ENCODE measurements around the gene CAMK2N1.

The CAMK2N1 gene

GRCh38 chr1:20494609-20495311, 8.8 kb upstream of the CAMK2N1 start:
- no peak for TF ChIP-seq OSR1 (CRISPR knock-in tag; IDR thresholded peaks at IDR 0.05)
- no peak for TF ChIP-seq ZNF8 (CRISPR knock-in tag; IDR thresholded peaks at IDR 0.05)
- TF ChIP-seq TCF4 (CRISPR knock-in tag; IDR thresholded peaks at IDR 0.05; ENCODE audit: borderline replicate concordance): no peak
- no peak for TF ChIP-seq ZNF70 (CRISPR knock-in tag; IDR thresholded peaks at IDR 0.05)
- no peak for TF ChIP-seq GLIS3 (CRISPR knock-in tag; IDR thresholded peaks at IDR 0.05)
- TF ChIP-seq PATZ1 (CRISPR knock-in tag; IDR thresholded peaks at IDR 0.05; ENCODE audit: borderline replicate concordance): no peak
- TF ChIP-seq CSRNP3 (CRISPR knock-in tag; IDR thresholded peaks at IDR 0.05): no peak
- TF ChIP-seq TOX (CRISPR knock-in tag; IDR thresholded peaks at IDR 0.05; ENCODE audit: borderline replicate concordance): no peak
- no peak for TF ChIP-seq ZNF565 (CRISPR knock-in tag; conservative IDR thresholded peaks at IDR 0.05; ENCODE audit: low read depth)
- no peak for TF ChIP-seq PPARA (CRISPR knock-in tag; IDR thresholded peaks at IDR 0.05; ENCODE audit: borderline replicate concordance)
- TF ChIP-seq ZFP3 (CRISPR knock-in tag; IDR thresholded peaks at IDR 0.05): no peak
- no peak for TF ChIP-seq ISL1 (CRISPR knock-in tag; IDR thresholded peaks at IDR 0.05)
- TF ChIP-seq ARNTL (CRISPR knock-in tag; IDR thresholded peaks at IDR 0.05; ENCODE audit: borderline replicate concordance, low read depth): no peak
- ATAC-seq: peak; percentile 44

GRCh38 chr1:20493839-20494608, 8.0 kb upstream of the CAMK2N1 start:
- no peak for TF ChIP-seq TOX (CRISPR knock-in tag; IDR thresholded peaks at IDR 0.05; ENCODE audit: borderline replicate concordance)
- no peak for TF ChIP-seq PATZ1 (CRISPR knock-in tag; IDR thresholded peaks at IDR 0.05; ENCODE audit: borderline replicate concordance)
- TF ChIP-seq CSRNP3 (CRISPR knock-in tag; IDR thresholded peaks at IDR 0.05): no peak
- TF ChIP-seq OSR1 (CRISPR knock-in tag; IDR thresholded peaks at IDR 0.05): no peak
- TF ChIP-seq ARNTL (CRISPR knock-in tag; IDR thresholded peaks at IDR 0.05; ENCODE audit: borderline replicate concordance, low read depth): no peak
- no peak for TF ChIP-seq POU6F1 (CRISPR knock-in tag; IDR thresholded peaks at IDR 0.05; ENCODE audit: borderline replicate concordance, low read depth)
- TF ChIP-seq TSHZ2 (CRISPR knock-in tag; IDR thresholded peaks at IDR 0.05): no peak
- no peak for TF ChIP-seq ESRRG (CRISPR knock-in tag; IDR thresholded peaks at IDR 0.05)
- no peak for TF ChIP-seq ISL1 (CRISPR knock-in tag; IDR thresholded peaks at IDR 0.05)
- no peak for TF ChIP-seq CREB5 (CRISPR knock-in tag; IDR thresholded peaks at IDR 0.05; ENCODE audit: low read depth)
- no peak for TF ChIP-seq TCF4 (CRISPR knock-in tag; IDR thresholded peaks at IDR 0.05; ENCODE audit: borderline replicate concordance)
- no peak for TF ChIP-seq PPARA (CRISPR knock-in tag; IDR thresholded peaks at IDR 0.05; ENCODE audit: borderline replicate concordance)
- TF ChIP-seq ZNF70 (CRISPR knock-in tag; IDR thresholded peaks at IDR 0.05): no peak
- no peak for TF ChIP-seq ZNF565 (CRISPR knock-in tag; conservative IDR thresholded peaks at IDR 0.05; ENCODE audit: low read depth)
- peak; percentile 86 for ATAC-seq

Data from SK-N-SH treated with all-trans-retinoic acid at 6 μM for 48 hours (cell line).